ENCODE data around the gene CEP295NL.
"Not testable (repeated sequence)": the region's sequence is repeated elsewhere in the genome, so short reads cannot be mapped to it uniquely, and the experiment has no call there.

CEP295NL gene

GRCh38 chr17:78903101-78903779, at the start of gene CEP295NL:
Gene CEP295NL, minus strand, starts transcription at chr17:78903201. Its CDS starts 1,373 bp downstream, at chr17:78901828.
- no peak for DNase-seq

GRCh38 chr17:78952706-78953105, 49.7 kb upstream of the CEP295NL start:
- no peak for DNase-seq

DNA sequence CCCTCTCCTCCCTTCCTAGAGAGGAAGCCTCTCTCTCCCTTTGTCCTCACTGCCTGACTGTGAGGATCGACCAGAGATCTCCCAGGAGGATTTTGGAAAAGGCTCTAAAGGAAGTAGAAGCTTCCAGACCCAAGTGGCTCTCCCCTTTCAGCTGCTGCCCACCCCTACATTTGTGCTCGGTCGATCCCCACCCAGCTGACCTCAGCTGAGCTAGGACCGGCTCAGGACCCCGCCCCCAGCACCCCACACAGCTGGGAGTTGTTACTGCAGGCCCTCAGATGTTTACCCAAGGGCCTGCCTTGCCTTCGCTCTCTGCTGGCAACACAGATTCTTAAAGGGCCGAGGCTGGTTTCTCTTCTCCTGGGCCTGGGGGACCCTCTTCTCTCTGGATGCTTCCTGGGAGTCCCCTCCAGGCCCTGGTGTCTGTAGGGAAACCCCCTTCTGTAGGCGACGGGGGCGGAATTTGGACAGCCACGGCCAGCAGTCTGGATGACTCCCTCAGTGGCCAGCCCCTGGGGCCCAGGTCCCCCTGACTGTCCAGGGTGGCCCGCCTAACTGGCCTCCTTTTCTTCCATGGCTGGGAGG, 49.1 kb upstream of the CEP295NL start:
- DNase-seq, result no peak

GRCh38 chr17:78950870-78951269, 47.9 kb upstream of the CEP295NL start:
- no peak for DNase-seq

GRCh38 chr17:78947235-78948149, 44.5 kb upstream of the CEP295NL start:
- no peak for DNase-seq

GRCh38 chr17:78946631-78947030, 43.6 kb upstream of the CEP295NL start:
- DNase-seq, result no peak

- DNase-seq, result no peak
These were observed 43.1 kb upstream of the CEP295NL start for GRCh38 chr17:78946131-78946530.

DNA sequence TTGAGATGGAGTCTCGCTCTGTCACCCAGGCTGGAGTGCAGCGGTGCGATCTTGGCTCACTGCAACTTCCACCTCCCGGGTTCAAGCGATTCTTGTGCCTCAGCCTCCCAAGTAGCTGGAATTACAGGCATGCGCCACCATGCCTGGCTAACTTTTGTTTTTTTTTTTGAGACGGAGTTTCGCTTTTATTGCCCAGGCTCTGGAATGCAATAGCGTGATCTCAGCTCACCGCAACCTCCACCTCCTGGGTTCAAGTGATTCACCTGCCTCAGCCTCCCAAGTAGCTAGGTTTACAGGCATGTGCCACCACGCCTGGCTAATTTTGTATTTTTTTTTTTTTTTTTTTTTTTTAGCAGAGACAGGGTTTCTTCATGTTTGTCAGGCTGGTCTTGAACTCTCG, 42.5 kb upstream of the CEP295NL start:
- not testable (repeated sequence) for DNase-seq

GRCh38 chr17:78944956-78945355, 42.0 kb upstream of the CEP295NL start:
- no peak for DNase-seq

DNA sequence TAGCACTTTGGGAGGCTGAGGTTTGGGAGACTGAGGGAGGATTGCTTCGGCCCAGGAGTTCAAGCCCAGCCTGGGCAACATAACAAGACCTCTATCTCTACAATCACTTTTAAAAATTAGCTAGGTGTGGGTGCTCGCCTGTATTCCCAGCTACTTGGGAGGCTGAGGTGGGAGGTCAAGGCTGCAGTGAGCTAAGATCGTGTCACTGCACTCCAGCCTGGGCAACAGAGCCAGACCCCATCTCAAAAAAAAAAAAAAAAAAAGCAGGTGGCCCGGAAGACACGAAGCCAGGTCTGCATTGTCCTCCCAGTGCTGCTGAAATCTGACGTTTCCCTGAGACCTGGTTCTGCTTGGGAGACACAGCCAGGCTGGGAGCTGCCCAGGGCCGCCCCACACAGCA, 41.0 kb upstream of the CEP295NL start:
- DNase-seq, result no peak

DNA sequence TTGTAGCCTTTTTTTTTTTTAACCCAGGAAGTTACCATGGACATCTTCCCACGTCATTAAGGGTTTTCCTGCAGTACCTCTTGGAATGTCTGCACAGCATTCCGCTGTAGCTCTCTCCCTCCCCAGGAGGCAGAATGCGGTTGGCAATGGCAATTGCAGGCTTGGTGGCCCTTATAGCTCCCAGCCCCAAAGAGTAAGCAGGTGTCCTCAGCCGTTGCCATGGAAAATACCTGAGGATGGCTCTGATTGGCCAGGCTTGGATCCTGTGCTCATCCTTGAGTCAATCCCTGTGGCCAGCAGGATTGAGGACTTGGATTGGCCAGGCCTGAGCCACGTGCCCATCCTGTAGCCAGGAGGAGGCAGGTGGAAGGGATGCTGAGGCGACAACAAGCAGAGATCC, 37.7 kb upstream of the CEP295NL start:
- no peak for DNase-seq

DNA sequence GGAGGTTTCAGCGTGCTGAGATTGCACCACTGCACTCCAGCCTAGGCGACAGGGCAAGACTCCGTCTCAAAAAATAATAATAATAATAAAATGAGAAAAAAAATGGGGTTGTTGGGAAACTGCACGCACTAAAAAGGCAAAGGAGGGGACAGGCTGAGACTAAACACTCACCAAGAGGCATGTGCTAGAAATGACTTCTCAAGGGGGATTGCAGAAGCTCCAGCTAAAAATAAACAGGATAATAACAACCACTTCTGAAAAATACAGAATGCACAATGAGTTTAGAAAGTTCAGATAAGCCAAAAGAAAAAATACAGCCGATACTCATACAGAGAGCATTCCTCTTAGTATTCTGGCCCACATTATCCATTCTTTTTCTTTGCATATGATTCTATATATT, 37.3 kb upstream of the CEP295NL start:
- DNase-seq, result no peak

DNA sequence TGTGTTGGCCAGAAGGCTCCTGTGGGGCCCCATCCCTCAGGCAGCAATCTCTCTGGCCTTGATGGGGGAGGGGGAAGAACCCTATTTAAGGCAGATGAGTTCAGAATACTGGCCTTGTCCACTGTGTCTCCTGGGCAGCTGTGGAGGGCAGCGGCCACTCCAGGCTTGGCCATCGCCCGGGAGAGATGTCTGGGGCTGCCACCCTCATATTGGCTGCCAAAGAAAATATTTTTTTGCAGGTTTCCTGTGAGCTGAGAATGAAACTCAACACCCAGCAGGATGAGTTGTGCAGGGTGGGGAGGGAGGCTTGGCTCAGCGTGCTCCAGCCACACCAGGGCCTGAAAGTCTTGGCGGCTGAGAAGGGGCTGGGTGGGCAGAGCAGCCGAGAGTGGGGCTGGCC, 36.6 kb upstream of the CEP295NL start:
- no peak for DNase-seq

DNA sequence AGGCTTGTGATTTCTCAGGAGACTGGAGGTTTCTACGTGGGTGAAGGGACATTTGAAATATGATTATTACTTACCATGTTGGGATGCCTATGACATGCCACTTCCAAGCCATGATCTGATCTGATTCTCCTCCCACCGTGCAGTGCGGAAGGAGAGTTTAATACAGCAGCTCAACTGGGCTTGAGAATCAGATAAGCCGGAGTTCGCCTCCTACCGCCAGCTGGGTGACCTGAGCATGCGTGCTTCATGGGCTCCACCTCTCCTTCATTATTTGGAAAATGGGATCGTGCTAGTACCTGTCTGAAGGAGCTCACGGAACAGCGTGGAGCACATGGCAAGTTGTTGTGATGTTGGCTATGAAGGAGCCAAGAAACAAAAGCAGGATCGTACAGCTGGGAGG, 34.6 kb upstream of the CEP295NL start:
- no peak for DNase-seq

DNA sequence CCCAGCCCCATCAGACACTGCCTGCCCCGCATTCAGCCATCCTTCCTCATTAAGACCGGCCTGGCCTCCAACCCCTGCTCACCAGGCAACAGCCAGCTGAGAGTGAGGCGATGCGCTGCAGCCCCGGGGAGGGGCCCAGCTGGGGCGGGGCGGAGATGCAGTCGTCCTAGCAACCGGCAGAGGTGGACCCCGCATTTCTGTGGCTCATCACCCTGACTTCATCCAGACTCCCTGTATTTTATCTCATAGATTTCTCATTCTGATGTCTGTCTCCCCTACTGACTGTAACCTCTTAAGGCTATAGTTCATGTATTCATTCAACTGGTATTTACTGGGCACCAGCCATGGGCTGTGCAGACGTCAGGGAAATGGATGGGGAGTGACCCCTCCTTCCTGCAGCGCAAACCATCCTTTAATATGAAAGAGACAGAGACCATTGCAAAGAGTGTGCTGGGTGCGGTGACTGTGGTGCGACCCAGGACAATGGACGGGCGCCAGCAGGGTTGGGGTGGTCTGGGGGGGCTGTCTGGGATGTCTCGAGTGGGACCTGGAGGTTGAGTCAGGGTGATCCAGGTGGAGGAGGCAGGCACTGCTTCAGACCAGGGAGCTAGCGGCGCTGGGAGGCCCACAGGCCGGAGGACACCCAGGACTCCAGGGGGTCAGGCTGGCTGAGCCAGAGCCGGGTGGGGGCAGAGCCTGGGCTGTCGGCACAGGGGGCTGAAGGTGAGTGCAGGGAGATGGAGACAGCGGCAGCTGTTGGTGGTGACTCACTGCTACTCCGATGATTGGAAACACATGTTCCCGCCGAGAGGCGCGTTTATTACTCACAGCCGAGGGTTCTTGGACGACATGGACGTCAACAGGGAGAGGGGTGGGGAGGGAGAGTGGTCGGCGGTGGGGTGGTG, 32.7 kb upstream of the CEP295NL start:
- DNase-seq, result no peak

GRCh38 chr17:78934681-78935418, 31.8 kb upstream of the CEP295NL start:
- DNase-seq, result no peak

DNA sequence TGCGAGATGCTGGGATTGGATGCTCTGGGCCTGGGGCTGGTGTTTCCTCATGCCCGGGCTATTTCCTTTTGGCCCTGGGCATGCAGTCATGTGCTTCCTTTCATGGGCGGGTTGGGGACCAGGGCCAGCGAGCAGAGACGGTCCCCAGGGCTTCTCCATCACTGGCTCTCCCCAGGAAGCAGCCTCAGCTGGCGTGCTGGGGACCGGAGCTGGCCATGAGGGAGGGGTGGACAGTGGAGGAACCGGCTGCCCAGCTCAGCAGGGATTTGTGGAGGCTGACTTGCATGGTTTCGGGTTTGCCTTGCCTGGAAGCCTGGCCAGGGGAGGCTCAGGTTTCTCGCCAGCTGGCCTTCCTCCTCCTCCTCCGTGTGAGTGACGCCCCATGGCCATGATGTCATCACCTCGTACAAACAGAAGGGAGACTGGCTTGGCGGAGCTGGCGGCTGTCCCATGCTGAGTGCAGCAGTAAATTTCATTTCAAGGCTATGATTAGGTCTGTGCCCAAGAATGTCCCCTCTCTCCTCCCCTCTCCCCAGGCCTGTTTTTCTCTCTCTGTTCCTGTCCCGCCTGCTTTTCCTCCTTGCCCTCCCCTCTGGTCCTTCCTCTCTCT, 31.1 kb upstream of the CEP295NL start:
- DNase-seq, result no peak

- DNase-seq, result peak; percentile 28
These were observed 30.3 kb upstream of the CEP295NL start for GRCh38 chr17:78933025-78933958.

- DNase-seq, result no peak
These were observed 27.1 kb upstream of the CEP295NL start for GRCh38 chr17:78929908-78930775.
